GM23248 (cell line): ENCODE measurements around the gene MED22.

Experiments used
- EZH2 ChIP-seq: fragments of 200-600 bp; sonication (generic); IDR thresholded peaks from 2 replicates; pipeline ENCODE4 v1.6.1; 2018; ENCODE audit warnings: antibody characterized with exemption, mild to moderate bottlenecking; ENCODE audit not compliant: insufficient read depth, poor library complexity, severe bottlenecking
- EZH2phosphoT487 ChIP-seq: fragments of 200-600 bp; sonication (generic); IDR thresholded peaks from 2 replicates; pipeline ENCODE4 v1.6.1; 2018; ENCODE audit warnings: antibody characterized with exemption, moderate library complexity, mild to moderate bottlenecking, low read depth; ENCODE audit not compliant: insufficient read depth

DNA sequence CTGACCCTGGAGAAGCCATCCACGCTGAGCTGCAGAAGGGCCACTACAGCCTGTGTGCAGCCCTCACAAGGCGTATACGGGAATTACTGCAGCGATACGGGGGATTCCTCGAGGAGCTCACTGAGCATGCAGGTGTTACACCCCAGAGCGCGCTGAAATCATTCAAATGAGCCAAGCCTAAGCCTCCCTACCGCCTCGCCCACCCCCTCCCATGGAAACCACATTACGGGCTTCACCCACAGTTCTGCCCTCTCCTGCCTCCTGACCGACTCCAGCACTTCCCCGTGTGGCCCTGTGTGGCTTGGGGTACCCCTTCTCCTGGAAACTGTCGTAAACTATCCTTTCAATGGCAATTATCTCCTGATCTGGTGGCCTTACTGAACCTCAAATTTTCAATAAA lies 25.2 kb downstream of the MED22 start:
- TF ChIP-seq EZH2 (no peak), EZH2phosphoT487 (no peak)
